ENCODE data around the gene TSNAXIP1.

TSNAXIP1 gene

GRCh38 chr16:67779256-67780014, 27.3 kb upstream of the TSNAXIP1 start:
- Histone ChIP-seq H3K4me3 (ENCODE audit: low read depth, low read length) (no peak overlapping the region), H3K27me3 (ENCODE audit: insufficient read depth, low read depth, severe bottlenecking) (no peaks in the 10 kb centered on the region), H3K9me3 (ENCODE audit: severe bottlenecking) (no peaks in the 10 kb centered on the region), H3K27ac (no peak overlapping the region), H3K36me3 (peaks cover 2% of the 10 kb centered on the region)
- no peak for DNase-seq
- no peak for TF ChIP-seq CTCF (IDR thresholded peaks at IDR 0.05; ENCODE audit: low read depth, low read length)

- DNase-seq = no peak
- TF ChIP-seq CTCF (IDR thresholded peaks at IDR 0.05; ENCODE audit: low read depth, low read length) = no peak
- no peak overlapping the region for H3K27ac ChIP-seq
- no peak overlapping the region for H3K4me3 ChIP-seq (ENCODE audit: low read depth, low read length)
- H3K9me3 ChIP-seq (ENCODE audit: severe bottlenecking) = no peaks in the 10 kb centered on the region
- H3K27me3 ChIP-seq (ENCODE audit: insufficient read depth, low read depth, severe bottlenecking) = no peaks in the 10 kb centered on the region
- H3K36me3 ChIP-seq = peaks cover 2% of the 10 kb centered on the region
These were observed 25.7 kb upstream of the TSNAXIP1 start for GRCh38 chr16:67780847-67781564.

GRCh38 chr16:67781565-67781921, 25.1 kb upstream of the TSNAXIP1 start:
- H3K4me3 ChIP-seq (ENCODE audit: low read depth, low read length) = no peak overlapping the region
- H3K27me3 ChIP-seq (ENCODE audit: insufficient read depth, low read depth, severe bottlenecking) = no peaks in the 10 kb centered on the region
- no peak for DNase-seq
- TF ChIP-seq CTCF (IDR thresholded peaks at IDR 0.05; ENCODE audit: low read depth, low read length) = no peak
- no peak overlapping the region for H3K27ac ChIP-seq
- H3K9me3 ChIP-seq (ENCODE audit: severe bottlenecking) = no peaks in the 10 kb centered on the region
- H3K36me3 ChIP-seq = peaks cover 2% of the 10 kb centered on the region

GRCh38 chr16:67782567-67783352, 23.9 kb upstream of the TSNAXIP1 start:
- Histone ChIP-seq H3K27me3 (ENCODE audit: insufficient read depth, low read depth, severe bottlenecking) (no peaks in the 10 kb centered on the region), H3K36me3 (peaks cover 2% of the 10 kb centered on the region), H3K27ac (no peak overlapping the region), H3K4me3 (ENCODE audit: low read depth, low read length) (no peak overlapping the region), H3K9me3 (ENCODE audit: severe bottlenecking) (no peaks in the 10 kb centered on the region)
- TF ChIP-seq CTCF (IDR thresholded peaks at IDR 0.05; ENCODE audit: low read depth, low read length) = no peak
- peak; percentile 27 for DNase-seq

- Histone ChIP-seq H3K9me3 (ENCODE audit: severe bottlenecking) (no peaks in the 10 kb centered on the region), H3K36me3 (peaks cover 2% of the 10 kb centered on the region), H3K27ac (no peak overlapping the region), H3K4me3 (ENCODE audit: low read depth, low read length) (no peak overlapping the region), H3K27me3 (ENCODE audit: insufficient read depth, low read depth, severe bottlenecking) (no peaks in the 10 kb centered on the region)
- TF ChIP-seq CTCF (IDR thresholded peaks at IDR 0.05; ENCODE audit: low read depth, low read length) = no peak
- no peak for DNase-seq
These were observed 23.4 kb upstream of the TSNAXIP1 start for GRCh38 chr16:67783353-67783725.

All from WERI-Rb-1 (cell line).